ENCODE measurements around the gene LAPTM5.

Gene LAPTM5

GRCh38 chr1:30754684-30755171, 2.8 kb downstream of the LAPTM5 start:
- no peak for DNase-seq

- no peak for DNase-seq
These were observed 3.9 kb downstream of the LAPTM5 start for GRCh38 chr1:30753660-30754123.

GRCh38 chr1:30753118-30753517, 4.5 kb downstream of the LAPTM5 start:
- no peak for DNase-seq

GRCh38 chr1:30752651-30752908, 5.0 kb downstream of the LAPTM5 start:
- DNase-seq: no peak

- DNase-seq: no peak
These were observed 5.5 kb downstream of the LAPTM5 start for GRCh38 chr1:30751830-30752650.

GRCh38 chr1:30750731-30751291, 6.8 kb downstream of the LAPTM5 start:
- no peak for DNase-seq

- no peak for DNase-seq
These were observed 7.6 kb downstream of the LAPTM5 start for GRCh38 chr1:30749691-30750583.

- no peak for DNase-seq
These were observed 8.7 kb downstream of the LAPTM5 start for GRCh38 chr1:30748699-30749401.

- DNase-seq: no peak
These were observed 9.4 kb downstream of the LAPTM5 start for GRCh38 chr1:30748098-30748698.

GRCh38 chr1:30747033-30748008, 10.3 kb downstream of the LAPTM5 start:
- DNase-seq: no peak

- no peak for DNase-seq
These were observed 11.2 kb downstream of the LAPTM5 start for GRCh38 chr1:30746212-30747032.

- no peak for DNase-seq
These were observed 11.8 kb downstream of the LAPTM5 start for GRCh38 chr1:30745834-30746208.

- no peak for DNase-seq
These were observed 12.3 kb downstream of the LAPTM5 start for GRCh38 chr1:30745156-30745833.

GRCh38 chr1:30744060-30744756, 13.4 kb downstream of the LAPTM5 start:
- DNase-seq: no peak

- no peak for DNase-seq
These were observed 14.0 kb downstream of the LAPTM5 start for GRCh38 chr1:30743584-30744059.

GRCh38 chr1:30742963-30743559, 14.5 kb downstream of the LAPTM5 start:
- no peak for DNase-seq

- no peak for DNase-seq
These were observed 15.1 kb downstream of the LAPTM5 start for GRCh38 chr1:30742300-30742962.

Measured in NCI-H1092 (cell line).